ENCODE data around the gene ERICH4. TPM values are rescaled to one million over a fixed set of nuclear protein-coding genes. Genes with fewer than 3 reads are reported as not detected.

The ERICH4 gene
- total RNA-seq, 2 donors from 2014 or later, result not detected

DNA sequence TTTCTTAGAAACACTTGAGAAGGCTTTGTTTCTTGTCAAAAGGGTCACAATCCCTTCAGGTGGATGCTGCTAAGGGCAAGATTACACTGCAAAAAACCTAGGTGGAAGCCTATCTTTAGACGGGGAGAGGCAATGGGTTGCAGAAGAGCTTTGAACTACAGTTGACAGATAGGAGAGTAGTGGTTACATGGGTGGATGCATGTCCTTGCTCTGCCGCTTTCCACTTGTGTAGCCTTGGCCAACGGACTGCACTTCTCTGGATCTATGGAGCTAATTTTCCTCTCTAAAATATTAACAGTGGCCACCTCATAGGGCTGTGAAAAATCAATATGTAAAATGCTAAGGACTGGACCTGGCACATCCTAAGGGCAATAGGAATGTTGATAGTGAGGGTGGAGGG is 44.4 kb upstream of the ERICH4 start:
- peak overlapping the region in 1 of 2 donors; percentile 92 for H3K27ac ChIP-seq

DNA sequence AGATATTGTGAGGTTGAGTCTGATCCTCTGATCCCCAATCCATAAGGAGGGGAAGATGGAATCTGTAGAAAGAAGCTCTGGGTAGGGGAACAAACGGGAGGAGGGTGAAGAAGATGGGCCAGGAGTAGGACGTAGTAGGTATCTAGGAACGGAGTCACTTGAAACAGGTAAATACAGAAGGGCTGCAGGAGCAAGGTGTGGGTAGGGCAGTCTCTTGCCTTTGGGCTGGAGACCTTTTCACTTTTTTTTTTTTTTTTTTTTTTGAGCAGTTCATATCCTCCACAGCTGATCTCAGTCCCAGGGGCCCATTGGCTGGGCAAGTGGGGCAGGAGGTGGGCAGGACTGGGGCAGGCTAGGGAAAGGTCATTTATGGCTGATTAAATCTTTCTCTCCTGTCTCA is 43.9 kb upstream of the ERICH4 start:
- DNase-seq (ENCODE audit: low spot score), result no peak
- Histone ChIP-seq H3K4me1 (ENCODE audit: control insufficient read depth in 1 of 2, low read depth in 2 of 2) (peaks cover 13 to 17% of the 10 kb centered on the region in 2 donors), H3K27ac (no peak overlapping the region)

More for the DNA sequence above, 44.4 kb upstream of the ERICH4 start:
- peak overlapping the region; percentile 95 for H3K4me3 ChIP-seq
- ATAC-seq (ENCODE audit: insufficient number of reproducible peaks, low FRiP score, low read depth) (no peak), DNase-seq (ENCODE audit: low spot score) (no peak)
- TF ChIP-seq, protein P1, sequence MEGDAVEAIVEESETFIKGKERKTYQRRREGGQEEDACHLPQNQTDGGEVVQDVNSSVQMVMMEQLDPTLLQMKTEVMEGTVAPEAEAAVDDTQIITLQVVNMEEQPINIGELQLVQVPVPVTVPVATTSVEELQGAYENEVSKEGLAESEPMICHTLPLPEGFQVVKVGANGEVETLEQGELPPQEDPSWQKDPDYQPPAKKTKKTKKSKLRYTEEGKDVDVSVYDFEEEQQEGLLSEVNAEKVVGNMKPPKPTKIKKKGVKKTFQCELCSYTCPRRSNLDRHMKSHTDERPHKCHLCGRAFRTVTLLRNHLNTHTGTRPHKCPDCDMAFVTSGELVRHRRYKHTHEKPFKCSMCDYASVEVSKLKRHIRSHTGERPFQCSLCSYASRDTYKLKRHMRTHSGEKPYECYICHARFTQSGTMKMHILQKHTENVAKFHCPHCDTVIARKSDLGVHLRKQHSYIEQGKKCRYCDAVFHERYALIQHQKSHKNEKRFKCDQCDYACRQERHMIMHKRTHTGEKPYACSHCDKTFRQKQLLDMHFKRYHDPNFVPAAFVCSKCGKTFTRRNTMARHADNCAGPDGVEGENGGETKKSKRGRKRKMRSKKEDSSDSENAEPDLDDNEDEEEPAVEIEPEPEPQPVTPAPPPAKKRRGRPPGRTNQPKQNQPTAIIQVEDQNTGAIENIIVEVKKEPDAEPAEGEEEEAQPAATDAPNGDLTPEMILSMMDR (IDR thresholded peaks at IDR 0.05), result no peak
- H3K9me3 ChIP-seq, result no peaks in the 10 kb centered on the region
- H3K27me3 ChIP-seq (replicated peaks; ENCODE audit: insufficient read depth), result no peaks in the 10 kb centered on the region
- H3K4me1 ChIP-seq (ENCODE audit: control insufficient read depth in 1 of 2, low read depth in 2 of 2), result peaks cover 13 to 17% of the 10 kb centered on the region in 2 donors
- no peaks in the 10 kb centered on the region for H3K36me3 ChIP-seq

DNA sequence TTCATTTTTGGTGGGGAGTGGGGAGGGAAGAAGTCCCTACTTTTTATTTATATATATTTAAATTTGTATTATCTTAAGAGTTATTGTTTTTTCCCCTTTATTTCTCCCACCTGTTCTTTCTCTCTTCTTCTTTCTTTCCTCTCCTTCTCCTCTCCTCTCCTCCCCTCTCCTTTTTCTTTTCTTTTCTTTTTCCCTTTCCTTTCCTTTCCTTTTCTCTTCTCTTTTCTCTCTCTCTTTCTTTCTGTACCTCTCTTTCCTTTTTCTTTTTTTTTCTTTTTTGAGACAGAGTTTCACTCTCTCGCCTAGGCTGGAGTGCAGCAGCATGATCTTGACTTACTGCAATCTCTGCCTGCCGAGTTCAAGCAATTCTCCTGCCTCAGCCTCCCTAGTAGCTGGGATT is 43.4 kb upstream of the ERICH4 start:
- TF ChIP-seq, protein P1 (IDR thresholded peaks at IDR 0.05), result no peak
- H3K27me3 ChIP-seq (replicated peaks; ENCODE audit: insufficient read depth), result no peaks in the 10 kb centered on the region
- no peak overlapping the region for H3K4me3 ChIP-seq
- no peaks in the 10 kb centered on the region for H3K9me3 ChIP-seq
- ATAC-seq (ENCODE audit: insufficient number of reproducible peaks, low FRiP score, low read depth) (no peak), DNase-seq (ENCODE audit: low spot score) (no peak)
- H3K27ac ChIP-seq, result no peak overlapping the region
- H3K36me3 ChIP-seq, result no peaks in the 10 kb centered on the region
- peaks cover 13 to 17% of the 10 kb centered on the region in 2 donors for H3K4me1 ChIP-seq (ENCODE audit: control insufficient read depth in 1 of 2, low read depth in 2 of 2)

More for the DNA sequence above, 43.9 kb upstream of the ERICH4 start:
- no peak for ATAC-seq (ENCODE audit: insufficient number of reproducible peaks, low FRiP score, low read depth)
- TF ChIP-seq, protein P1 (IDR thresholded peaks at IDR 0.05), result no peak
- peak overlapping the region; percentile 95 for H3K4me3 ChIP-seq
- no peaks in the 10 kb centered on the region for H3K36me3 ChIP-seq
- no peaks in the 10 kb centered on the region for H3K9me3 ChIP-seq
- H3K27me3 ChIP-seq (replicated peaks; ENCODE audit: insufficient read depth), result no peaks in the 10 kb centered on the region

DNA sequence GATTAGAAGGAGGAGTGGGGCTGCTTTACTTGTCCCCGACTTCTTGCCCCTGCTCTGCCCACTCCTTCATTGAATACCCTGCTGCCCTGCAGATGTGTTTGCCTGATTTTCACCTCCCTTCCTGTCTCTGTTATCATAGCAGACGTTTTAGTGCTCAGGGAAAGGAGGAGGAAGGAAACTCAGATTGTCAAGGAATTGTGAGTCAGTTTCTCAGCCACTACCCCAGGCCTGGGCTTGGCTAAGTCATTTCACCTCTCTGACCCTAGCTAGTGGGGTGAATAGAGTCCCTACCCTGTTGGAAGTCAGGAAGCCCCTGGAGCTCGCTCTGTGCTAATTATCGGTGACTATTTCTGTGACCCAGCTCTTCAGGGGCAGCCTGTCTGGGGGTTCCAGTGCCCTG is 41.5 kb upstream of the ERICH4 start:
- Histone ChIP-seq H3K27me3 (replicated peaks; ENCODE audit: insufficient read depth) (no peaks in the 10 kb centered on the region), H3K36me3 (no peaks in the 10 kb centered on the region), H3K9me3 (no peaks in the 10 kb centered on the region), H3K27ac (no peak overlapping the region), H3K4me3 (no peak overlapping the region), H3K4me1 (ENCODE audit: control insufficient read depth in 1 of 2, low read depth in 2 of 2) (peaks cover 10 to 11% of the 10 kb centered on the region in 2 donors)
- TF ChIP-seq, protein P1 (IDR thresholded peaks at IDR 0.05), result no peak
- DNase-seq (ENCODE audit: low spot score) (no peak), ATAC-seq (ENCODE audit: insufficient number of reproducible peaks, low FRiP score, low read depth) (no peak)

- TF ChIP-seq, protein P1 (IDR thresholded peaks at IDR 0.05), result no peak
Measured at GRCh38 chr19:41402010-41402409, 40.9 kb upstream of the ERICH4 start.

More at GRCh38 chr19:41402010-41402409, 40.9 kb upstream of the ERICH4 start:
- Histone ChIP-seq H3K9me3 (no peaks in the 10 kb centered on the region), H3K27ac (no peak overlapping the region), H3K4me3 (no peak overlapping the region), H3K27me3 (replicated peaks; ENCODE audit: insufficient read depth) (no peaks in the 10 kb centered on the region), H3K36me3 (no peaks in the 10 kb centered on the region), H3K4me1 (ENCODE audit: control insufficient read depth in 1 of 2, low read depth in 2 of 2) (peaks cover 9 to 11% of the 10 kb centered on the region in 2 donors)
- DNase-seq (ENCODE audit: low spot score) (no peak), ATAC-seq (ENCODE audit: insufficient number of reproducible peaks, low FRiP score, low read depth) (no peak)
